Muscle of back (tissue), 11 donors: ENCODE data around the gene CCM2L. TPM values are rescaled to one million over a fixed set of nuclear protein-coding genes. Genes with fewer than 3 reads are reported as not detected.

ENCODE experiments used
- DNase-seq, 3 donors: peaks; one replicate each; pipeline versions ENCODE4 v3.0.0 to v3.0.0-alpha.2; 2013
- polyA plus RNA-seq, 10 donors: library from polyadenylated mRNA; unstranded; fragments of 120-200 nt; gene quantifications; one replicate each; pipeline ENCODE4 v1.2.1, GENCODE V29; 2013; ENCODE audit not compliant: insufficient read length in 10 of 10

The CCM2L gene
- polyA plus RNA-seq, 10 donors, result 4.3 to 7.0 (median 5.2) TPM

DNA sequence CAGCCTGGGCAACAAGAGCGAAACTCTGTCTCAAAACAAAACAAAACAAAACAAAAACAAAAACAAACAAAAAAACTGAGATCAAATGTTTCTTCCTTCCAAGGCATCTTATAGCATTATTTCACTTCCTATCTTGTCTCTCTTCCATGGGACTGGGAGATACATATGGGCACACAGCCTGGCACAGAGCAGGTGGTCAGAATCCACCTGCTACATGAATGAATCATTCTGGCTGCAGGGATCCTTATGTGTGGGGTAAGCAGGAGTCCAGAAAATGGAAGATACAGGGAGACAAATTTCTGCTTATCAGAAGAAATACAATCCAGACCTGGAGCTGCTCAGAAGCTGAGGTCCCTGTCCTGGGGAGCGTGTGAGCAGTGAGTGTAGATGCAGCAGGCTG, 18.2 kb upstream of the CCM2L start:
- DNase-seq, result no peak

DNA sequence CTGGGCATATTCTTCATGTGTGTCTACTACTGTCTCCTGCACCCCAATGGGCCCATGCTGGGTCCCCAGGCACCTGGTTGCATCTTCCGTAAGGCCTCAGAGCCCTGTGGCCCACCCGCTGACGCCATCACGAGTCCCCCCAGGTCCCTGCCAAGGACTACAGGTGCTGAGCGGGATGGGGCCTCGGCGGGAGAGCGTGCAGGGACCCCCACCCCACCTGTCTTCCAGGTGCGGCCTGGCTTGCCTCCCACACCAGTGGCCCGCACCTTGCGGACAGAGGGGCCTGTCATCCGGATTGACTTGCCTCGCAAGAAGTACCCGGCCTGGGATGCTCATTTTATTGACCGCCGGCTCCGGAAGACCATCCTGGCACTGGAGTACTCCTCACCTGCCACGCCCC, 13.2 kb upstream of the CCM2L start:
- no peak for DNase-seq

DNA sequence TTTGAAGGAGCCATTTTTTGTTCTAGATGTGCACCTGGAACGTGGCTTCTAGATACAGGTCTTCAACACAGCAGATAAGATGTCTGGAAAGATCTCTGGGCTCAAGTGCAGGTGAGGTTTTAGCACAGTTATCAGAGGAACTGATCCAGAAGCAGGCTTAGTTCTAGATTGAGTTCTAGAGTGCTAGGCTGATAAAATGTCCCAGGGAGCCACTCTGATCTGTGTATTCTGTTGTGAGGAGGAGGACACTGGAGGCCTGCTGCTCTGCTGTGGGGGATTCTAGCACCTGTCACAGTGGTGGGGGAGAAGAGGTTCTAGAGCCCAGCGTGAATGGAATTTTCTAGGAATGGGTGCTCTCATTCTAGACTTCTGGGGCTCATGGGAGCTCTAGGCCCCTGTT, 12.0 kb upstream of the CCM2L start:
- no peak for DNase-seq

DNA sequence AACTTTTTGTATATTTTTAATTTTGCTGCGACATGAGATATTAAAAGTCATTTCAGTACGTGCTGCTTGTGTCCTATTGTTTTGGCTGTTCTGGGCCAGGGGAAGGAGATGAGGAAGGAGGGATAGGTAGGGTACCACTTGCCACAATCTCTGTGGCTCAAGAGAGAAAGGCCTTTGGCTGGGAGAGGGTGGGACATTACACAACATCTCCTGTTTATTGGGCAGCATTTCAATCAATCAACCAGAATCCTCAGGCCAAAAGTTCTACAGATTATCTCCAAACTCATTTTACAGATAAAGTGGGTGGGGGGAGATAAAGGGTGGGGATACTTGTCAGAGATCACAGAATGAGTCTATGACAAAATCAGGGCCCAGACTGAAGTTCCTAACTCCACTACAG, 6.9 kb upstream of the CCM2L start:
- no peak for DNase-seq

DNA sequence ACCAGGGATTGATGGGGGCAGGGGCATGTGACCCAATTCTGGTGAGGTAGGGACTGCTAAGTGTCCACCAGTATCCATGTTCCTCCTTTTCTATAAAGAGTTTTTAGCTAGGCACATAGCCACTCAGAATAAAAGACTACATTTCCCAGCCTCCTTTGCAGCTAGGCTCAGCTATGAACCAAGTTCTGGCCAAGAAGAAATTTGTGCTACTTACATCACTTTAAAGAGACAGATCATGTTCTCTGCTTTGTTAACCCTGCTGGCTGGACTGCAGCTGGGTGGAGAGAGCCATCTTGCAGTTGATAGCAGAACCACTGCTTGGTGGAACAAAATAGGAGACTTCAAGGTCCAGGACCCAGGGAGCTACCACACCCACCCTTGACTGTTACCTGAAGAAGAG, 5.3 kb upstream of the CCM2L start:
- peak in 1 of 3 donors; percentile 11 for DNase-seq

DNA sequence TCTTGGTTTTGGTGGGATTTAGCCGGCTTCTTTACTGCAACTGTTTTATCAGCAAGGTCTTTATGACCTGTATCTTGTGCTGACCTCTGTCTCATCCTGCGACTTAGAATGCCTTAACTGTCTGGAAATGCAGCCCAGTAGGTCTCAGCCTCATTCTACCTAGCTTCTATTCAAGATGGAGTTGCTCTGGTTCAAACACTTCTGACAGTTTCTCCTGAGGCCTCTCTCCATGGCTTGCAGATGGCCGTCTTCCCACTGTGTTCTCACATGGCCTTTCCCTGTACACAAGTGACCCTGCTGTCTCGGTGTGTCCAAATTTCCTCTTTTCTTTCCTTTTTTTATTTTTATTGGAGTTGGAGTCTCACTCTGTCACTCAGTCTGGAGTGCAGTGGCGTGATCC, 4.2 kb upstream of the CCM2L start:
- DNase-seq, result no peak

DNA sequence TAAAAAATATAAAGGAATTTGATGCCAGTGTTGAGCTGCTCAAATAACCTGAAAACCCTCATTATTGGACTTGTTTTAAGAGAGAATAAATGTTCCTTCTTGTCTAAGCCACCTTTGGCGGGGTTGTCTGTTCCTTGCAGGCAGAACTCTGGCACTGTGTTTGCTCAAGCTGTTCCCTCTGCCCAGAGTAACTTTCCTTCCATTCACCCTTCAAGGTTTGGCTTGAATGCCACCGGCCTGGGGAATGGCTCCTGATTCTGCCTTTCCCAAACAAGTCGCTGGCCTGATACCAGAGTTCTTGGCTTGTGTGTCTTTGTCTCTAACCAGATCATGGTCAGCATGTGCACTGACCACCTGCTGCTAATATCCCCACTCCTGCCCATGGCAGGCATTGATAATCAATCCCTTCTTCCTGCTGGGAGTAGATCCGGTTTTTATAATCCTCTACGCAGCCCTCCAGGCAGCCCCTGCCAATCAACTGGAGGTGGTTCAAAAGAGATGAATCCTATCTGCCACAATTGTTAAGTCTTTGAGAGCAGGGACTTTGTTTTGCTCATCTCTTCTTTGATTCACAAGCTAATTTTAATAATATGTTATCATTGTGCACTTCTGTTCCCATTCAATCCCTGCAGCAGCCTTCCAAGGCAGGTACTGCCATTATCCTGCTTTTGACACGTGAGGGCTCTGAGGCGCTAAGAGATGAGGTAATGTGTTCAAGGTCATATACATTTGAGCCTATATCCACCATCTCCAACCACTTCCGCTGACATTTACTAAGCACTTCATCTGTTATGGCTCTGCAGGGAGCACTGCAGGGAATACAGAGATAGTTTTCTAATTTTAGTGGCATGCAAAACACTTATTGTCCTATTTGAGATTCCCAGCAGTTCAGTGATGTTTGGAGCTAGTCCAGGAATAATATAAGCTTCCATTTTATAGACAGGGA, 3.1 kb upstream of the CCM2L start:
- DNase-seq, result peak in 1 of 3 donors; percentile 22

DNA sequence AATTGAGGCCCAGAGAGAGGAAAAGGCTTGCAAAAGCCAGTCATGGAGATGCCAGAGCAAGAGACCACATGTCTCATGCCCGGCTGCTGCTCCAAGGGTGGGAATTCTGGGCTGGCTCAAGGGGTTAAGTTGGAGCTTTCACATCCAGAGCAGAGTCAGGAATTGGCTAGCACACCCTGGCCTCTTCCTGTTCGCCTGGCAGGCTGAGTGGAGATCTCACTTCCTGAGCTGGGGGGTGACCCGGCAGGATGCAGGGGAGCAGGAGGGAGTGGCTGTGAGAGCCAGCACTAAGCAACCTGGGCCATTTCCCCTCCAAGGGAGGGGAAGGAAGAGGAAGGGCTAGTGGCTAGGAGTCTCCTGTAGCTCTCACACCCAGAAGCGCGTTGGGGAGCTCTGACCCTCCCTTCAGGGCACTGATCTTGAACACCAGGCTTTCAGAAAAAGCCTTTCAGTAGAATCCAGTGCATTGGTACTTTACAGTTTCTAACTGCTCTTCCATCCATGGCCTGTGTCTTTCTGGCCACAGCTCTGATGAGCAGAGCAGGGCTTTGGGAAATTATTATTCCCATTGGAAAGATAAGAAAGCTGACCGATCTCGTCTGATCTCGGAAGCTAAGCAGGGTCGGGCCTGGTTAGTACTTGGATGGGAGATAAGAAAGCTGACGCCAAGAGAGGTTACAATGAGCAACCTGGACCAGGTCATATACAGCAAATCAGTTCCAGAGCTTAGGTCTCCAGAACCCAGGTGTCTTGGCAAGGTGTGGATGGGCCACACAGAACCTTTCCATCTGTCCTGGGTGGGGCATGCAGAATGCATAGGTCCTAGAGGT, 2.2 kb upstream of the CCM2L start:
- peak in 1 of 3 donors; percentile 50 for DNase-seq

DNA sequence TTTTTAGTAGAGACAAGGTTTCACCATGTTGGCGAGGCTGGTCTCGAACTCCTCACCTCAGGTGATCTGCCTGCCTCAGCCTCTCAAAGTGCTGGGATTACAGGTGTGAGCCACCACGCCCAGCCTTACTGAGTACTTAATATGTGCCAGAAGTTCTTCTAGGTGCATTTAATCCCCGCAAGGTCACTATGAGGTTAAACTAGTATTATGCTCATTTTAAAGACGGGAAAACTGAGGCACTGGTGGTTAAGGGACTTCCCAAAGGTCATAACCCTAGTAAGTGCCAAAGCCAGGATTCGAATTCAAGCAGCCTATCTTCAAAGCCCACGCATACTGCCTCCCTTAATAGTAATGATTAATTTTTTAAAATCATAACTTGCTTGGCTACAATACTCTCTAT, 674 bp upstream of the CCM2L start:
- DNase-seq, result no peak

DNA sequence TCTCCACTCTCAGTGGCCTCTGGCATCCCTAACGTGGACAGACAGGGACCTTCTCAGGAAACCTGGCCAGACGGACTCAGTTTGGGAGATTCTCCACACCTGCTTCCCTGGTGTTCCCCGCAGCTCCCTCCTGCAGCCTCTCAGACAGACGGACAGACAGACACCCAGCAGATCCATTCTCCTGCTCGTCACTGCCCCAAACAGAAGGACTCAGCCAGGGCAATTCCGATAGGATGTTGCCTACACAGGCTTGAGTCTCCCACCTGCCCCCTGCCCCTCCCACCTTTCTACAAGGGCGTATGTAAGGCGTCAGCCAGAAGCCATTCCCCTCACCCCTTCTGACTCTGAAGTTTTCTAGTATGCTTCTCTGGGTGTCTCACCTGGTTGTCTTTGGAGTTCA, 428 bp downstream of the CCM2L start:
- DNase-seq, result no peak

DNA sequence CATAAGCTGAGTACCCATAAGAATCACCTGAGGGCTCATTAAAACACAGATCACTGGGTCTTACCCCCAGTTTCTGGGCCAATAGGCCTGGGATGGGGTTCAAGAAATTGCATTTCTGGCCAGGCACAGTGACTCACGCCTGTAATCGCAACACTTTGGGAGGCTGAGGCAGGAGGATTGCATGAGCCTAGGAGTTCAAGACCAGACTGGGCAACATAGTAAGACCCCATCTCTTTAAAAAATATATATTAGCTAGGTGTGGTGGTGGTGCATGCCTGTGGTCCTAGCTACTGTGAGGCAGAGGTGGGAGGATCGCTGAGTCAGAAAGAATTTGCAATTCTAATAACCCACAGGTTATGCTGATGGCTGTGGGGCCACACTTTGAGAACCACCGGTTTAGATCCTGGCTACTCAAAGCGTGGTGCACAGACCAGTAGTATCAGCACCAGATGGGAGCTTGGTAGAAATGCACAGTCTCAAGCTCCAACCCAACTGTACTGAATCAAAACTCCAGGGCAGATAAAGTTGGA, 2.0 kb downstream of the CCM2L start:
- no peak for DNase-seq

DNA sequence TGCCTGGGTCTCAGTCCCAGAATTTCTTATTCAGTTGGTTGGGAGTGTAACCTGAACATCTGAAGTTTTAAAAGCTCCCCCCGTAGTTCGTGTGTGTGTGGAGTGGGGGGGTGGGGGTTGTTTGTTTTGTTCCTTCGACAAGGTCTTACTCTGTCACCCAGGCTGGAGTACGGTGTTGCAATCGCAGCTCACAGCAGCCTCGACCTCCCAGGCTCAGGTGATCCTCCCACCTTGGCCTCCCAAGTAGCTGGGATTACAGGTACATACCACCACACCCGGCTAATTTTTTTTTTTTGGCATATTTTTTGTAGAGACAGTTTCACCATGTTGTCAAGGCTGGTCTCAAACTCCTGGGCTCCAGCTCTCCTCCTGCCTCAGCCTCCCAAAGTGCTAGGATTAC, 3.1 kb downstream of the CCM2L start:
- DNase-seq, result no peak

DNA sequence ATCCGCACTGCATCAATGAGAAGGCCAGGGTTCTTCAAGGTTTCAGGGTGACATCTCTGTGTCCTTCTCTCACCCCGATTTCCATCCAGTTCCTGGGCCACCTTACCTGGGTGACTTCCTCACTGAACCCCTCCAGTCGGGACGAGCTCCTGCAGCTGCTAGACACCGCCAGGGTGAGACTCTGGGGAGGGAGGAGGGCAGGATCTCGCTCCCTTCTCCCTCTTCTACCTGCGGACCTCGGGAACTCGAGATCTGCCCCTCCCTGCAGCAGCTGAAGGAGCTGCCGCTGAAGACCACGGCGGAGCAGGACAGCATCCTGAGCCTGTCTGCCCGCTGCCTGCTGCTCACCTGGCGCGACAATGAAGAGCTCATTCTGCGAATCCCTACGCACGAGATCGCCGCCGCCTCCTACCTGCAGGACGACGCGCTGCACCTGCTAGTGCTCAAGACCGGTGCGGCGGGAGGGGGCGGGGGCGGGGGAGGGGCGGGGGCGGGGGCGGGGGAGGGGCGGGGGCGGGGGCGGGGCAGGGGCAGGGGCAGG, 7.5 kb downstream of the CCM2L start:
- DNase-seq, result no peak

DNA sequence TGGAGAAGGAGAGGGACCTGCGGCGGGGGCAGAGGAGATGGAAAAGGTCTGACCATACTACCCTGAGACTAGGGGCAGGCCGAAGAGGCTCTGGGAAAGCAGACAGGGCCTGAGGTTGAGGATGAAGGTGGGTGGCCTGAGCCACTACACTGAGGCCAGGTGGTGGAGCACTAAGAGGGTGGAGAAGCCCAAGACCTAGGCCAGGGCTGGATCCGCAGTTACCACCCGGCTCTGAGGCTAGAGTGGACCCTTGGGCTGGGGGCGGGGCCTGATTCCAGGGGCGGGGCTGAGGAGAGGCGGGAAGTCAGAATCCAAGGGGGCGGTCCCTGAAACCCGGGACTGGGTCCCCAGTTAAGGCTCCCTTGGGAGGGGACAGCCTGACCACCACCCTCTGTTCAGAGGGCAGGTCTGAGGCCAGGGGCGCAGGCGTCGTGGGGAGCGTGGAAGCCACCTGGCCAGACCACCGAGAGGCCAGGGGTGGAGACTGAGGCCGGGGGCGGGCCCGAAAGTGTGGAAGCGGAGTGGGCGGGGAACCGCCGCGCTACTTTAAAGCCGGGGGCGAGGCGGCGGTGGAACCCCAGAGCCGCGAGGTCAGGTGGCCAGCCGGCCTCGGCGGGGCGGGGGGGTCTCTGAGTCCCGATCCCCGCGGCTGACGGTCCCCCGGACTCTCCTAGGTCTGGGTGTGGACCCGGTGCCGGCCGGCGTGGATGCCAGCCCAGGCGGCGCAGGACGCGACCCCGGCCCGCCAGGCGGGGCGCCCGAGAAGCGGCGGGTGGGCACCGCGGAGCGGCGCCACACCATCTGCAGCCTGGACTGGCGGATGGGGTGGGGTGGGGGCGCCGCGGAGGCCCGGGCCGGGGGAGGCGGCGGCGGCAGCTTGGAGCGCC, 8.3 kb downstream of the CCM2L start:
- DNase-seq, result peak in 2 of 3 donors; percentile 6 to 63

DNA sequence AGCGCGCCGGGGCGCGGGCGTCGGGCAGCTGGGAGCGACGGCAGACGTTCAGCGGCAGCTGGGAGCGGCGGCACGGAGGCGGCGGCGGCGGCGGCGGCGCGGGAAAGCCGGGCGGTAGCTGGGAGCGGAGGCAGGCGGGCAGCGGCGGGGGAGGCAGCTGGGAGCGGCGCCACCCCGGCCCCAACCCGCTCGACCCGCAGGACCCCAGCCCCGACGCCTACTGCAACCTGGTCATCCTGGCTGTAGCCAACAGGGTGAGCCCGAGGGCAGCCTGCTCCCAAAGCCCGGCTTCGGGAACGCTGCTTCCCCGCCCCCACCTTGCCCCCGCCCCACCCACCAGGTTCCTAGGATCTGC, 8.9 kb downstream of the CCM2L start:
- no peak for DNase-seq

DNA sequence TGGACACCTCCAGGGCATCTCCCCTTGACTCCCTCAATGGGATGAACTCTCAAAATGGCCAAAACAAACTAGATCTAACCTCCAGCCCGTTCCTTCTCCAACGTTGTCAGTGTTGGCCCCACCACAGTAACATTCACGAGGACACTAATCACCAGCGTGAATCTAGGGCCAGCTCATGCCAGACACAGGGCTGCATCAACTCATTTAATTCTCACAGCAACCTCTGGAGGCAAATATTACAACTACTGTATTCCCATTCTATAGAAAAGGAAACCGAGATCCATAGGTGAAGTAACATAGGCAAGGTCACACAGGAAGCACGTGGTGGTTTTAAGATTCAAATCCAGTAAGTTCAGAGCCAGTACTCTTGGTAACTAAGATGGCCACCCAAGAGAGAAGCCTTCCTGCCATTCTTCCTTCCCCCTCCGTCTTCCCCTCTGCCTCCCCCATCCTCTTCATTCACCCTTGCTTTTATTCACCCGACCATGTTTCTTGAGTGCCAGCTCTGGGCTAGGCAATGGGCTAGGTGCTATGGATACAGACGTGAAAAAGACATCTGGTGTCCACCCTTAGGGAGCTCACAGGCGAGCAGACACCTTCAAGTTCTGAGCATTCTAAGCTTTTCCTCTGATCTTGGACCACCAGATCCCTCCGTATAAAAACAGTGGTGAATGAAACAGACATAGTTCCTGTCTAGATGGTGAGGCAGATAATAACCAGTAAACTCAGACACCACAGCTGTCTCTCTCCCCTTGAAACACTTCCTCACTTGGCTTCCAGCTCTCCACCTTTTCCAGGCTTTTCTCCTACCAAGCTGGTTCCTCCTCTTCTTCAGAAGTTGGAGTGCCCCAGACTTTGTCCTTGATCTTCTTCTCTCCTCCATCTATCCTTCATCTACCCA, 9.6 kb downstream of the CCM2L start:
- DNase-seq, result no peak

DNA sequence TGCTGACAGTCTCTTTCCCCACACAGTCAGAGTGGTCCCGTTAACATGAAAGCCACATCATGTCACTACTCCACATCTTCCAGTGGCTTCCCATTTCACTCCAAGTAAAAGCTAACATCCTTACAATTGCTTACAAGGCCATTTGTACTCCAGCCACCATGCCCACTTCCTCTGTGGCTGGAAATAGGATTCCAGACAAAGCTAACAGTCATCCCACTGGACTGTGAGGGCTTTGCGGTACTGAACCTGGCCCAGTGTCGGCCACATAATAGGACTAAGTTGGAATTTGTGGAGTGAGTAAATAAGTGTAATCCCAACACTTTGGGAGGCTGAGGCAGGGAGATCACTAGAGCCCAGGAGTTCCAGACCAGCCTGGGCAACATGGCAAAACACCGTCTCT, 10.9 kb downstream of the CCM2L start:
- DNase-seq, result no peak

DNA sequence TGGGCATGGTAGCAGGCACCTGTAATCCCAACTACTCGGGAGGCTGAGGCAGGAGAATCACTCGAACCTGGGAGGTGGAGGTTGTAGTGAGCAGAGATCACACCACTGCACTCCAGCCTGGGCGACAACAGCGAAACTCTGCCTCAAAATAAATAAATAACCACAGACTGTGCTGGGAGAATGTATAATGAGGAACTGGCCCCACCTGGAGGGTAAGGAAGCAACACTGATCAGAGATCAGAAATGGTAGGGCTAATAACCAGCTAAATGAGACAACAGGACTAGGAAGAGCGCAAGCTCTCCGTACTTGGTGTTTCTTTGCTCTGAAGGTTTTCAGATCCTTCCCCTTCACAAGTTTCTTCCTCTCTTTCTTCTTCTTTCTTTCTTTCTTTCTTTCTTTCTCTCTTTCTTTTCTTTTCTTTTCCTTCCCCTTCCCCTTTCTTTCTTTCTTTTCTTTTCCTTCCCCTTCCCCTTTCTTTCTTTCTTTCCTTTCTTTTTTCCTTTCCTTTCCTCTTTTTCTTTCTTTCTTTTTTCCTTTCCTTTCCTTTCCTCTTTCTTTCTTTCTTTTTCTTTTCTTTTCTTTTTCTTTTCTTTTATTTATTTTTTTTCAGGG, 14.6 kb downstream of the CCM2L start:
- no peak for DNase-seq

DNA sequence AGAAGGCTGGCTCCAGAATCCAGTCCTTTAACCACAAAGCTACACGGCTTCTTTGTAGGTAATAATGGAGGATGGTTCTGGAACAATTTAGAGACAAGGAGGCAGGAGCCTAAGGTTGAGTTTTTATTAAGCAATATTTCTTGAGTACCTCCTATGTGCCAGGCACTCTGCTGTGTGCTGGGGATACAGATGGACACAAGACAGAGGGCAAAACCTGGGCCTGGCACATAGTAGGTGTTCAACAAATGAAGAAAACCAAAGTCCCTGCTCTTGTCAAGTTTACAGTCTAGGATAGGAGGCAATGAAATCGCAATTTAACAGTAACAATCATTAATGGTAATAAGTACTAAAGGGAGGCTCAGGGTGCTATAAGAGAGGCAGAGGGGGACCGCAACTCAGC, 17.4 kb downstream of the CCM2L start:
- no peak for DNase-seq
